WTC11 (cell line): Measurements from ENCODE around the gene ALOX15B. TPM values are rescaled to one million over a fixed set of nuclear protein-coding genes. Genes with fewer than 3 reads are reported as not detected.

ENCODE experiments used
- ATAC-seq: fragments of 200-7000 bp; cut with Tn5 transposase; 2 replicates; pipeline ENCODE4 v1.10.0; 2021; ENCODE audit warnings: mild to moderate bottlenecking, moderate library complexity
- CTCF ChIA-PET: fragments of 300-600 bp; sonication (Branson Sonifier 250); formaldehyde crosslinking; loops from one replicate; lab custom pipeline; 2021; ENCODE audit warnings: antibody characterized with exemption; lab: Charles Lee
- POLR2A ChIA-PET: fragments of 350-600 bp; sonication (Branson Sonifier 250); formaldehyde crosslinking; loops from one replicate; lab custom pipeline; 2021; ENCODE audit warnings: antibody characterized with exemption; lab: Charles Lee
- DNase-seq: peaks from one replicate; pipeline ENCODE4 v3.0.0; 2021; ENCODE audit warnings: low spot score
- H3K27ac Mint-ChIP-seq: 2 replicates; pipeline ENCODE4 v1.8.0; 2021; ENCODE audit warnings: mixed read lengths
- H3K27me3 Mint-ChIP-seq: 2 replicates; pipeline ENCODE4 v1.8.0; 2021; ENCODE audit warnings: low read depth, mild to moderate bottlenecking, moderate library complexity, mixed read lengths
- H3K36me3 Mint-ChIP-seq: 2 replicates; pipeline ENCODE4 v1.8.0; 2021; ENCODE audit warnings: mixed read lengths
- H3K4me1 Mint-ChIP-seq: 2 replicates; pipeline ENCODE4 v1.8.0; 2022; ENCODE audit warnings: mixed read lengths
- H3K4me3 Mint-ChIP-seq: 2 replicates; pipeline ENCODE4 v1.8.0; 2021; ENCODE audit warnings: mild to moderate bottlenecking, moderate library complexity, mixed read lengths
- H3K9me3 Mint-ChIP-seq: 2 replicates; pipeline ENCODE4 v1.8.0; 2021; ENCODE audit warnings: mixed read lengths
- AFF4 ChIP-seq: sonication (generic); formaldehyde crosslinking; IDR thresholded peaks from 2 replicates; pipeline ENCODE4 v1.8.1; 2023; ENCODE audit warnings: mild to moderate bottlenecking, missing genetic modification reagents, borderline replicate concordance
- CDX4 ChIP-seq: fragments of 250-450 bp; sonication (Bioruptor Pico); IDR thresholded peaks from 2 replicates; pipeline ENCODE4 v1.9.0; 2021; ENCODE audit warnings: moderate library complexity, mild to moderate bottlenecking, inconsistent platforms, borderline replicate concordance
- CREB1 ChIP-seq: sonication (generic); formaldehyde crosslinking; IDR thresholded peaks from 2 replicates; pipeline ENCODE4 v1.8.0; 2023; ENCODE audit warnings: mild to moderate bottlenecking, missing genetic modification reagents
- ELF4 ChIP-seq: sonication (generic); formaldehyde crosslinking; IDR thresholded peaks from 2 replicates; pipeline ENCODE4 v1.8.1; 2022; ENCODE audit warnings: low read depth, mild to moderate bottlenecking, moderate library complexity, missing genetic modification reagents
- EMX1 ChIP-seq: fragments of 250-450 bp; sonication (Bioruptor Pico); IDR thresholded peaks from 2 replicates; pipeline ENCODE4 v1.8.0; 2021; ENCODE audit warnings: mild to moderate bottlenecking
- GRHL2 ChIP-seq: fragments of 250-450 bp; sonication (Bioruptor Pico); IDR thresholded peaks from 2 replicates; pipeline ENCODE4 v1.8.0; 2022; ENCODE audit warnings: mild to moderate bottlenecking, moderate library complexity; ENCODE audit not compliant: insufficient replicate concordance, severe bottlenecking
- GTF2I ChIP-seq: fragments of 250-450 bp; sonication (Bioruptor Pico); conservative IDR thresholded peaks from 2 replicates; pipeline ENCODE4 v1.4.0; 2021; ENCODE audit warnings: mild to moderate bottlenecking
- HMGA2 ChIP-seq: fragments of 250-450 bp; sonication (Bioruptor Pico); IDR thresholded peaks from 2 replicates; pipeline ENCODE4 v1.4.0; 2021; ENCODE audit warnings: mild to moderate bottlenecking, moderate library complexity
- MXD4 ChIP-seq: fragments of 250-450 bp; sonication (Bioruptor Pico); IDR thresholded peaks from 2 replicates; pipeline ENCODE4 v1.8.0; 2021; ENCODE audit warnings: mild to moderate bottlenecking, moderate library complexity, borderline replicate concordance
- NFE2L1 ChIP-seq: sonication (generic); formaldehyde crosslinking; IDR thresholded peaks from 2 replicates; pipeline ENCODE4 v1.8.1; 2023; ENCODE audit warnings: missing genetic modification reagents
- NR2C2 ChIP-seq: sonication (generic); formaldehyde crosslinking; IDR thresholded peaks from 2 replicates; pipeline ENCODE4 v1.8.0; 2022; ENCODE audit warnings: mild to moderate bottlenecking, missing genetic modification reagents
- RELA ChIP-seq: sonication (generic); formaldehyde crosslinking; IDR thresholded peaks from 2 replicates; pipeline ENCODE4 v1.8.1; 2022; ENCODE audit warnings: missing genetic modification reagents, mild to moderate bottlenecking, borderline replicate concordance
- ZBTB21 ChIP-seq: sonication (generic); formaldehyde crosslinking; IDR thresholded peaks from 2 replicates; pipeline ENCODE4 v1.8.1; 2023; ENCODE audit warnings: mild to moderate bottlenecking, missing genetic modification reagents, borderline replicate concordance
- ZNF121 ChIP-seq: sonication (generic); formaldehyde crosslinking; IDR thresholded peaks from 2 replicates; pipeline ENCODE4 v1.8.0; 2023; ENCODE audit warnings: missing genetic modification reagents
- ZNF396 ChIP-seq: fragments of 250-450 bp; sonication (Bioruptor Pico); IDR thresholded peaks from 2 replicates; pipeline ENCODE4 v1.8.0; 2021; ENCODE audit warnings: mild to moderate bottlenecking, moderate library complexity, borderline replicate concordance
- ZNF671 ChIP-seq: fragments of 250-450 bp; sonication (Bioruptor Pico); IDR thresholded peaks from 2 replicates; pipeline ENCODE4 v1.8.0; 2021; ENCODE audit warnings: mild to moderate bottlenecking
- total RNA-seq: library from RNA; stranded (reverse); gene quantifications from 3 replicates; pipeline ENCODE4 v1.2.3, GENCODE V29; 2021
- TF ChIP-seq, protein P1 (sequence below): sonication (generic); formaldehyde crosslinking; IDR thresholded peaks from 2 replicates; pipeline ENCODE4 v1.8.1; 2022; ENCODE audit warnings: low read depth, mild to moderate bottlenecking, moderate library complexity, missing genetic modification reagents, borderline replicate concordance
- TF ChIP-seq, protein P2 (sequence below): sonication (generic); formaldehyde crosslinking; IDR thresholded peaks from 2 replicates; pipeline ENCODE4 v1.8.1; 2023; ENCODE audit warnings: mild to moderate bottlenecking, missing genetic modification reagents
- TF ChIP-seq, protein P3 (sequence below): fragments of 250-450 bp; sonication (Bioruptor Pico); IDR thresholded peaks from 2 replicates; pipeline ENCODE4 v1.9.0; 2021; ENCODE audit warnings: mild to moderate bottlenecking
- TF ChIP-seq, protein P4 (sequence below): fragments of 250-450 bp; sonication (Bioruptor Pico); IDR thresholded peaks from 2 replicates; pipeline ENCODE4 v1.9.0; 2021; ENCODE audit warnings: mild to moderate bottlenecking, borderline replicate concordance

The ALOX15B gene
- total RNA-seq, 1 experiment from 2014 or later = 0.22 TPM

- Mint-ChIP-seq H3K4me3 (no peak overlapping the region), H3K4me1 (peaks cover 7% of the 10 kb centered on the region), H3K27ac (no peak overlapping the region), H3K27me3 (peaks cover 22% of the 10 kb centered on the region), H3K36me3 (no peaks in the 10 kb centered on the region), H3K9me3 (no peaks in the 10 kb centered on the region)
- no peak for DNase-seq
- ChIA-PET CTCF (interaction anchor here (0.8 to 1.4 kb wide), 3 partner anchors 20 to 196 kb away, joined by 3 to 5 read pairs (median 3); partner anchors contain the start of gene NAA38), POLR2A (no interaction called here)
- ATAC-seq = no peak
- TF ChIP-seq RELA (CRISPR knock-in tag) (no peak), EMX1 (CRISPR knock-in tag) (no peak), GRHL2 (CRISPR knock-in tag) (no peak), CREB1 (CRISPR knock-in tag) (no peak), ZNF671 (CRISPR knock-in tag) (no peak), ELF4 (CRISPR knock-in tag) (no peak), NR2C2 (no peak), ZBTB21 (CRISPR knock-in tag) (no peak)
- TF ChIP-seq, protein P1, sequence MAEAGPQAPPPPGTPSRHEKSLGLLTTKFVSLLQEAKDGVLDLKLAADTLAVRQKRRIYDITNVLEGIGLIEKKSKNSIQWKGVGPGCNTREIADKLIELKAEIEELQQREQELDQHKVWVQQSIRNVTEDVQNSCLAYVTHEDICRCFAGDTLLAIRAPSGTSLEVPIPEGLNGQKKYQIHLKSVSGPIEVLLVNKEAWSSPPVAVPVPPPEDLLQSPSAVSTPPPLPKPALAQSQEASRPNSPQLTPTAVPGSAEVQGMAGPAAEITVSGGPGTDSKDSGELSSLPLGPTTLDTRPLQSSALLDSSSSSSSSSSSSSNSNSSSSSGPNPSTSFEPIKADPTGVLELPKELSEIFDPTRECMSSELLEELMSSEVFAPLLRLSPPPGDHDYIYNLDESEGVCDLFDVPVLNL (CRISPR knock-in tag) = no peak
- TF ChIP-seq, protein P2, sequence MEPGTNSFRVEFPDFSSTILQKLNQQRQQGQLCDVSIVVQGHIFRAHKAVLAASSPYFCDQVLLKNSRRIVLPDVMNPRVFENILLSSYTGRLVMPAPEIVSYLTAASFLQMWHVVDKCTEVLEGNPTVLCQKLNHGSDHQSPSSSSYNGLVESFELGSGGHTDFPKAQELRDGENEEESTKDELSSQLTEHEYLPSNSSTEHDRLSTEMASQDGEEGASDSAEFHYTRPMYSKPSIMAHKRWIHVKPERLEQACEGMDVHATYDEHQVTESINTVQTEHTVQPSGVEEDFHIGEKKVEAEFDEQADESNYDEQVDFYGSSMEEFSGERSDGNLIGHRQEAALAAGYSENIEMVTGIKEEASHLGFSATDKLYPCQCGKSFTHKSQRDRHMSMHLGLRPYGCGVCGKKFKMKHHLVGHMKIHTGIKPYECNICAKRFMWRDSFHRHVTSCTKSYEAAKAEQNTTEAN (CRISPR knock-in tag) = no peak
Measured at GRCh38 chr17:8053600-8053999, 14.7 kb downstream of the ALOX15B start.

GRCh38 chr17:8055851-8056231, 17.0 kb downstream of the ALOX15B start:
- DNase-seq (no peak), ATAC-seq (no peak)
- Mint-ChIP-seq H3K9me3 (no peaks in the 10 kb centered on the region), H3K4me3 (no peak overlapping the region), H3K27me3 (peaks cover 24% of the 10 kb centered on the region), H3K36me3 (no peaks in the 10 kb centered on the region), H3K4me1 (peaks cover 20% of the 10 kb centered on the region), H3K27ac (no peak overlapping the region)
- CTCF ChIA-PET = interaction anchor here (2.5 to 11.8 kb wide), 8 partner anchors 14 to 221 kb away, joined by 9 to 380 read pairs (median 28); partner anchors contain the start of genes ALOXE3 and RNF227
- POLR2A ChIA-PET = no interaction called here
- TF ChIP-seq AFF4 (CRISPR knock-in tag) (no peak), CDX4 (CRISPR knock-in tag) (no peak), ZNF396 (CRISPR knock-in tag) (no peak), ZNF121 (CRISPR knock-in tag) (no peak), MXD4 (CRISPR knock-in tag) (no peak), GTF2I (CRISPR knock-in tag) (no peak), HMGA2 (CRISPR knock-in tag) (no peak), NFE2L1 (CRISPR knock-in tag) (no peak)
- TF ChIP-seq, protein P3, sequence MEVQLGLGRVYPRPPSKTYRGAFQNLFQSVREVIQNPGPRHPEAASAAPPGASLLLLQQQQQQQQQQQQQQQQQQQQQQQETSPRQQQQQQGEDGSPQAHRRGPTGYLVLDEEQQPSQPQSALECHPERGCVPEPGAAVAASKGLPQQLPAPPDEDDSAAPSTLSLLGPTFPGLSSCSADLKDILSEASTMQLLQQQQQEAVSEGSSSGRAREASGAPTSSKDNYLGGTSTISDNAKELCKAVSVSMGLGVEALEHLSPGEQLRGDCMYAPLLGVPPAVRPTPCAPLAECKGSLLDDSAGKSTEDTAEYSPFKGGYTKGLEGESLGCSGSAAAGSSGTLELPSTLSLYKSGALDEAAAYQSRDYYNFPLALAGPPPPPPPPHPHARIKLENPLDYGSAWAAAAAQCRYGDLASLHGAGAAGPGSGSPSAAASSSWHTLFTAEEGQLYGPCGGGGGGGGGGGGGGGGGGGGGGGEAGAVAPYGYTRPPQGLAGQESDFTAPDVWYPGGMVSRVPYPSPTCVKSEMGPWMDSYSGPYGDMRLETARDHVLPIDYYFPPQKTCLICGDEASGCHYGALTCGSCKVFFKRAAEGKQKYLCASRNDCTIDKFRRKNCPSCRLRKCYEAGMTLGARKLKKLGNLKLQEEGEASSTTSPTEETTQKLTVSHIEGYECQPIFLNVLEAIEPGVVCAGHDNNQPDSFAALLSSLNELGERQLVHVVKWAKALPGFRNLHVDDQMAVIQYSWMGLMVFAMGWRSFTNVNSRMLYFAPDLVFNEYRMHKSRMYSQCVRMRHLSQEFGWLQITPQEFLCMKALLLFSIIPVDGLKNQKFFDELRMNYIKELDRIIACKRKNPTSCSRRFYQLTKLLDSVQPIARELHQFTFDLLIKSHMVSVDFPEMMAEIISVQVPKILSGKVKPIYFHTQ = no peak
- TF ChIP-seq, protein P4, sequence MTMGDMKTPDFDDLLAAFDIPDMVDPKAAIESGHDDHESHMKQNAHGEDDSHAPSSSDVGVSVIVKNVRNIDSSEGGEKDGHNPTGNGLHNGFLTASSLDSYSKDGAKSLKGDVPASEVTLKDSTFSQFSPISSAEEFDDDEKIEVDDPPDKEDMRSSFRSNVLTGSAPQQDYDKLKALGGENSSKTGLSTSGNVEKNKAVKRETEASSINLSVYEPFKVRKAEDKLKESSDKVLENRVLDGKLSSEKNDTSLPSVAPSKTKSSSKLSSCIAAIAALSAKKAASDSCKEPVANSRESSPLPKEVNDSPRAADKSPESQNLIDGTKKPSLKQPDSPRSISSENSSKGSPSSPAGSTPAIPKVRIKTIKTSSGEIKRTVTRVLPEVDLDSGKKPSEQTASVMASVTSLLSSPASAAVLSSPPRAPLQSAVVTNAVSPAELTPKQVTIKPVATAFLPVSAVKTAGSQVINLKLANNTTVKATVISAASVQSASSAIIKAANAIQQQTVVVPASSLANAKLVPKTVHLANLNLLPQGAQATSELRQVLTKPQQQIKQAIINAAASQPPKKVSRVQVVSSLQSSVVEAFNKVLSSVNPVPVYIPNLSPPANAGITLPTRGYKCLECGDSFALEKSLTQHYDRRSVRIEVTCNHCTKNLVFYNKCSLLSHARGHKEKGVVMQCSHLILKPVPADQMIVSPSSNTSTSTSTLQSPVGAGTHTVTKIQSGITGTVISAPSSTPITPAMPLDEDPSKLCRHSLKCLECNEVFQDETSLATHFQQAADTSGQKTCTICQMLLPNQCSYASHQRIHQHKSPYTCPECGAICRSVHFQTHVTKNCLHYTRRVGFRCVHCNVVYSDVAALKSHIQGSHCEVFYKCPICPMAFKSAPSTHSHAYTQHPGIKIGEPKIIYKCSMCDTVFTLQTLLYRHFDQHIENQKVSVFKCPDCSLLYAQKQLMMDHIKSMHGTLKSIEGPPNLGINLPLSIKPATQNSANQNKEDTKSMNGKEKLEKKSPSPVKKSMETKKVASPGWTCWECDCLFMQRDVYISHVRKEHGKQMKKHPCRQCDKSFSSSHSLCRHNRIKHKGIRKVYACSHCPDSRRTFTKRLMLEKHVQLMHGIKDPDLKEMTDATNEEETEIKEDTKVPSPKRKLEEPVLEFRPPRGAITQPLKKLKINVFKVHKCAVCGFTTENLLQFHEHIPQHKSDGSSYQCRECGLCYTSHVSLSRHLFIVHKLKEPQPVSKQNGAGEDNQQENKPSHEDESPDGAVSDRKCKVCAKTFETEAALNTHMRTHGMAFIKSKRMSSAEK = no peak
